ENCODE data around the gene SGIP1. TPM values are rescaled to one million over a fixed set of nuclear protein-coding genes. Genes with fewer than 3 reads are reported as not detected.

The SGIP1 gene
- total and polyA plus RNA-seq, 2 of the 4 experiments (the other 2 are of a cell fraction), result 27.1 to 42.7 TPM

GRCh38 chr1:66523562-66523961 lies 10.4 kb upstream of the SGIP1 start:
- ATAC-seq (ENCODE audit: low read depth), result peak; percentile 39
- intact Hi-C loops (cut with micrococcal nuclease), result no loop called here

More at GRCh38 chr1:66523562-66523961, 10.4 kb upstream of the SGIP1 start:
- H2BK120ac ChIP-seq (ENCODE audit: low read depth, low read length), result peak overlapping the region; percentile 75
- peaks cover 3% of the 10 kb centered on the region; the same call in 1 of the 2 replicates for H3K9me1 ChIP-seq (ENCODE audit: insufficient read depth, low read length)
- ChIA-PET POLR2A (ENCODE audit: unreplicated experiment) (no interaction called here), CTCF (no interaction called here)
- H3K36me3 ChIP-seq (ENCODE audit: control insufficient read depth, insufficient read depth, low read length), result no peaks in the 10 kb centered on the region; the same call in 1 of the 2 replicates
- H3K4me3 ChIP-seq (ENCODE audit: insufficient read depth, low read depth, low read length), result no peak overlapping the region
- H4K5ac ChIP-seq (ENCODE audit: low read depth, low read length), result no peak overlapping the region; the same call in 1 of the 2 replicates
- in situ Hi-C loops (cut with MboI; ENCODE audit: low sequenced_read_pairs), result no loop called here
- peak overlapping the region; percentile 50; the same call in 1 of the 2 replicates for H3K4me2 ChIP-seq (ENCODE audit: low read depth, low read length)
- H3K4me1 ChIP-seq (ENCODE audit: control insufficient read depth, insufficient read depth, low read length), result peaks cover 6% of the 10 kb centered on the region; the same call in 1 of the 2 replicates
- 0 out of 4 replicates have a peak overlapping the region, but pooled peaks of 1 of the 2 experiments have one; percentile 39 for H4K8ac ChIP-seq (ENCODE audit: low read depth in 2 of 2, low read length in 2 of 2)
- no peaks in the 10 kb centered on the region for H4K20me1 ChIP-seq (ENCODE audit: insufficient read depth, low read length)
- dilution Hi-C loops (cut with HindIII; ENCODE audit: low sequenced_read_pairs, unreplicated experiment), result no loop called here
- H3K27ac ChIP-seq (ENCODE audit: insufficient read depth, low read length), result no peak overlapping the region
- H2AK9ac ChIP-seq (replicated peaks; ENCODE audit: low read depth, low read length, poor library complexity), result no peak overlapping the region
- BruUV-seq (replicated peaks), result no TSS peak
- H2AK5ac ChIP-seq (ENCODE audit: low read depth, low read length), result peak overlapping the region; percentile 25; the same call in 1 of the 2 replicates
- H2AFZ ChIP-seq (replicated peaks; ENCODE audit: low read length, poor library complexity), result no peak overlapping the region
- peak overlapping the region; percentile 35; the same call in 1 of the 2 replicates for H3K23ac ChIP-seq (ENCODE audit: low read depth, low read length)
- no peak overlapping the region for H3K9ac ChIP-seq (ENCODE audit: low read depth, low read length)
- no peak for DNase-seq
- TF ChIP-seq, protein P1, sequence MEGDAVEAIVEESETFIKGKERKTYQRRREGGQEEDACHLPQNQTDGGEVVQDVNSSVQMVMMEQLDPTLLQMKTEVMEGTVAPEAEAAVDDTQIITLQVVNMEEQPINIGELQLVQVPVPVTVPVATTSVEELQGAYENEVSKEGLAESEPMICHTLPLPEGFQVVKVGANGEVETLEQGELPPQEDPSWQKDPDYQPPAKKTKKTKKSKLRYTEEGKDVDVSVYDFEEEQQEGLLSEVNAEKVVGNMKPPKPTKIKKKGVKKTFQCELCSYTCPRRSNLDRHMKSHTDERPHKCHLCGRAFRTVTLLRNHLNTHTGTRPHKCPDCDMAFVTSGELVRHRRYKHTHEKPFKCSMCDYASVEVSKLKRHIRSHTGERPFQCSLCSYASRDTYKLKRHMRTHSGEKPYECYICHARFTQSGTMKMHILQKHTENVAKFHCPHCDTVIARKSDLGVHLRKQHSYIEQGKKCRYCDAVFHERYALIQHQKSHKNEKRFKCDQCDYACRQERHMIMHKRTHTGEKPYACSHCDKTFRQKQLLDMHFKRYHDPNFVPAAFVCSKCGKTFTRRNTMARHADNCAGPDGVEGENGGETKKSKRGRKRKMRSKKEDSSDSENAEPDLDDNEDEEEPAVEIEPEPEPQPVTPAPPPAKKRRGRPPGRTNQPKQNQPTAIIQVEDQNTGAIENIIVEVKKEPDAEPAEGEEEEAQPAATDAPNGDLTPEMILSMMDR (conservative IDR thresholded peaks at IDR 0.05; ENCODE audit: low read depth, low read length), result no peak
- H4K91ac ChIP-seq (ENCODE audit: insufficient read depth, low read depth, low read length), result no peak overlapping the region
- peak overlapping the region; percentile 57; the same call in 1 of the 3 replicates for H2BK15ac ChIP-seq (ENCODE audit: low read depth, low read length)
- H3K56ac ChIP-seq (ENCODE audit: extremely low read depth, insufficient read depth, low read length), result no peak overlapping the region
- H3K18ac ChIP-seq (ENCODE audit: low read depth, low read length), result peak overlapping the region; percentile 70; the same call in 1 of the 2 replicates
- no peaks in the 10 kb centered on the region for H3K27me3 ChIP-seq (ENCODE audit: control insufficient read depth, insufficient read depth, low read length)
- peaks cover 5% of the 10 kb centered on the region for H3K9me3 ChIP-seq (ENCODE audit: control insufficient read depth, insufficient read depth, low read length)
- peak overlapping the region; percentile 54 for H3K14ac ChIP-seq (replicated peaks; ENCODE audit: low read depth, low read length)
- H2BK5ac ChIP-seq (ENCODE audit: low read depth, low read length, poor library complexity, severe bottlenecking), result peak overlapping the region; percentile 66
- H3K79me1 ChIP-seq (ENCODE audit: low read depth in 1 of 2, low read length in 2 of 2), result peaks cover 0 to 6% of the 10 kb centered on the region in 2 experiments; a peak in 3 of 4 replicates
- H2BK20ac ChIP-seq (ENCODE audit: low read depth, low read length), result peak overlapping the region; percentile 91
- H3K4ac ChIP-seq (ENCODE audit: low read depth, low read length), result peak overlapping the region; percentile 57; the same call in 1 of the 2 replicates

Data from IMR-90 (cell line).